ENCODE data around the gene TLR9. TPM values are rescaled to one million over a fixed set of nuclear protein-coding genes. Genes with fewer than 3 reads are reported as not detected.

The TLR9 gene
- total RNA-seq, 1 experiment from 2014 or later: not detected

DNA sequence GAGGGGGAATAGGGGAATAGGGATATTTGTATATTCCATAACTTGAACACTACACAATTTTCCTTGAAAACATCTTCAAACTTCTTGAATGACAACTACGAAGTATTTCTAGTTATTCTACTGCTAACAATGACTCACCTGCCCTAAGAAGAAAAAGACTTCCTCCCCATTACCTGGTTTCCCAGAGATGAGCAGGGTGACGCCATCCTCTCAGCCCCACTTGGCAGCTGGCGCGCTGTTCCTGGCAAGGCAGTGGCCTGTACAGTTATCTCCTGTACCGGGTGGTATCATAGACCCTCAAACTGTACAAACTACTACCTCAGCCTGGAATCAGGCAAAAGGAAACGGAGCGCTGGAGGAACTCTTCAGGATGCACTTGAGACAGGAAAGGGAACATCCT, 42.6 kb upstream of the TLR9 start:
- Histone ChIP-seq H3K9me3 (ENCODE audit: control insufficient read depth, insufficient read depth, low read depth, low read length) (no peaks in the 10 kb centered on the region), H3K27me3 (ENCODE audit: control insufficient read depth, insufficient read depth, low read length) (no peaks in the 10 kb centered on the region), H3K4me1 (ENCODE audit: control insufficient read depth, insufficient read depth, low read length) (peaks cover 13% of the 10 kb centered on the region), H3K4me3 (ENCODE audit: low read depth in 2 of 2, low read length in 2 of 2) (no peak overlapping the region), H3K27ac (ENCODE audit: low read length) (no peak overlapping the region), H3K36me3 (ENCODE audit: control insufficient read depth, insufficient read depth, low read length) (peaks cover 16% of the 10 kb centered on the region; the same call in 1 of the 2 replicates)
- no TSS peak for BruUV-seq (replicated peaks)
- DNase-seq (ENCODE audit: low read depth, low spot score) (no peak), ATAC-seq (no peak)
- POLR2A ChIA-PET: no interaction called here
- no peak for TF ChIP-seq POLR2AphosphoS5 (IDR thresholded peaks at IDR 0.05; ENCODE audit: low read depth, low read length)
- TF ChIP-seq, protein P1, sequence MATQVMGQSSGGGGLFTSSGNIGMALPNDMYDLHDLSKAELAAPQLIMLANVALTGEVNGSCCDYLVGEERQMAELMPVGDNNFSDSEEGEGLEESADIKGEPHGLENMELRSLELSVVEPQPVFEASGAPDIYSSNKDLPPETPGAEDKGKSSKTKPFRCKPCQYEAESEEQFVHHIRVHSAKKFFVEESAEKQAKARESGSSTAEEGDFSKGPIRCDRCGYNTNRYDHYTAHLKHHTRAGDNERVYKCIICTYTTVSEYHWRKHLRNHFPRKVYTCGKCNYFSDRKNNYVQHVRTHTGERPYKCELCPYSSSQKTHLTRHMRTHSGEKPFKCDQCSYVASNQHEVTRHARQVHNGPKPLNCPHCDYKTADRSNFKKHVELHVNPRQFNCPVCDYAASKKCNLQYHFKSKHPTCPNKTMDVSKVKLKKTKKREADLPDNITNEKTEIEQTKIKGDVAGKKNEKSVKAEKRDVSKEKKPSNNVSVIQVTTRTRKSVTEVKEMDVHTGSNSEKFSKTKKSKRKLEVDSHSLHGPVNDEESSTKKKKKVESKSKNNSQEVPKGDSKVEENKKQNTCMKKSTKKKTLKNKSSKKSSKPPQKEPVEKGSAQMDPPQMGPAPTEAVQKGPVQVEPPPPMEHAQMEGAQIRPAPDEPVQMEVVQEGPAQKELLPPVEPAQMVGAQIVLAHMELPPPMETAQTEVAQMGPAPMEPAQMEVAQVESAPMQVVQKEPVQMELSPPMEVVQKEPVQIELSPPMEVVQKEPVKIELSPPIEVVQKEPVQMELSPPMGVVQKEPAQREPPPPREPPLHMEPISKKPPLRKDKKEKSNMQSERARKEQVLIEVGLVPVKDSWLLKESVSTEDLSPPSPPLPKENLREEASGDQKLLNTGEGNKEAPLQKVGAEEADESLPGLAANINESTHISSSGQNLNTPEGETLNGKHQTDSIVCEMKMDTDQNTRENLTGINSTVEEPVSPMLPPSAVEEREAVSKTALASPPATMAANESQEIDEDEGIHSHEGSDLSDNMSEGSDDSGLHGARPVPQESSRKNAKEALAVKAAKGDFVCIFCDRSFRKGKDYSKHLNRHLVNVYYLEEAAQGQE (IDR thresholded peaks at IDR 0.05; ENCODE audit: insufficient read depth in 1 of 2, low read depth in 2 of 2, low read length in 1 of 2): no peak
- TF ChIP-seq SIN3A (IDR thresholded peaks at IDR 0.05; ENCODE audit: borderline replicate concordance, insufficient read depth, low read depth, low read length): no peak
- in situ Hi-C loops (cut with HindIII; ENCODE audit: low pct_unique_long_range_greater_than_20kb, low sequenced_read_pairs): no loop called here
- intact Hi-C loops (cut with micrococcal nuclease; ENCODE audit: unreplicated experiment): no loop called here
- CTCF ChIA-PET: no interaction called here

DNA sequence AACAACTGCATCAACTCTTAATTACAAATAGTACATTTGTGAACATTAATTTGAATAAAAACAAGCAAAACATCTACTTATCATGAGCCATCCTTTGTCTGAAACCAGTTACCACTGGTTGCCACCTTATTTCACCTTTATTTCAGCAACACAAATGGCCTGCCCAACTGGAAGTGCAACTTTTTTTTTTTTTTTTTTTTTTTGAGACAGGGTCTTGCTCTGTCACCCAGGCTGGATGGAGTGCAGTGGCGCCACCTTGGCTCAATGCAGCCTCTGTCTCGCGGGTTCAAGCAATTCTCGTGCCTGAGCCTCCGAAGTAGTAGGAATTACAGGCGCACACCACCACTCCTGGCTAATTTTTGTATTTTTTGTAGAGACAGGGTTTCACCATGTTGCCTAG, 39.9 kb upstream of the TLR9 start:
- Histone ChIP-seq H3K36me3 (ENCODE audit: control insufficient read depth, insufficient read depth, low read length) (peaks cover 26% of the 10 kb centered on the region), H3K27ac (ENCODE audit: low read length) (no peak overlapping the region), H3K27me3 (ENCODE audit: control insufficient read depth, insufficient read depth, low read length) (no peaks in the 10 kb centered on the region), H3K4me3 (ENCODE audit: low read depth in 2 of 2, low read length in 2 of 2) (no peak overlapping the region), H3K9me3 (ENCODE audit: control insufficient read depth, insufficient read depth, low read depth, low read length) (no peaks in the 10 kb centered on the region), H3K4me1 (ENCODE audit: control insufficient read depth, insufficient read depth, low read length) (no peaks in the 10 kb centered on the region)
- in situ Hi-C loops (cut with HindIII; ENCODE audit: low pct_unique_long_range_greater_than_20kb, low sequenced_read_pairs) (no loop called here), intact Hi-C loops (cut with micrococcal nuclease; ENCODE audit: unreplicated experiment) (no loop called here)
- CTCF ChIA-PET: no interaction called here
- no TSS peak for BruUV-seq (replicated peaks)
- no peak for ATAC-seq
- POLR2A ChIA-PET: interaction anchor here (0.5 kb wide), 1 partner anchor 1957 kb away, joined by 5 read pairs; no protein-coding TSS in a partner anchor
- TF ChIP-seq TCF7L2 (IDR thresholded peaks at IDR 0.05; ENCODE audit: low read depth, low read length): no peak
- TF ChIP-seq, protein P1 (IDR thresholded peaks at IDR 0.05; ENCODE audit: insufficient read depth in 1 of 2, low read depth in 2 of 2, low read length in 1 of 2): no peak
- TF ChIP-seq, protein P2, sequence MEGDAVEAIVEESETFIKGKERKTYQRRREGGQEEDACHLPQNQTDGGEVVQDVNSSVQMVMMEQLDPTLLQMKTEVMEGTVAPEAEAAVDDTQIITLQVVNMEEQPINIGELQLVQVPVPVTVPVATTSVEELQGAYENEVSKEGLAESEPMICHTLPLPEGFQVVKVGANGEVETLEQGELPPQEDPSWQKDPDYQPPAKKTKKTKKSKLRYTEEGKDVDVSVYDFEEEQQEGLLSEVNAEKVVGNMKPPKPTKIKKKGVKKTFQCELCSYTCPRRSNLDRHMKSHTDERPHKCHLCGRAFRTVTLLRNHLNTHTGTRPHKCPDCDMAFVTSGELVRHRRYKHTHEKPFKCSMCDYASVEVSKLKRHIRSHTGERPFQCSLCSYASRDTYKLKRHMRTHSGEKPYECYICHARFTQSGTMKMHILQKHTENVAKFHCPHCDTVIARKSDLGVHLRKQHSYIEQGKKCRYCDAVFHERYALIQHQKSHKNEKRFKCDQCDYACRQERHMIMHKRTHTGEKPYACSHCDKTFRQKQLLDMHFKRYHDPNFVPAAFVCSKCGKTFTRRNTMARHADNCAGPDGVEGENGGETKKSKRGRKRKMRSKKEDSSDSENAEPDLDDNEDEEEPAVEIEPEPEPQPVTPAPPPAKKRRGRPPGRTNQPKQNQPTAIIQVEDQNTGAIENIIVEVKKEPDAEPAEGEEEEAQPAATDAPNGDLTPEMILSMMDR (IDR thresholded peaks at IDR 0.05): no peak
- TF ChIP-seq POLR2AphosphoS5 (IDR thresholded peaks at IDR 0.05; ENCODE audit: low read depth, low read length): no peak
- TF ChIP-seq SIN3A (IDR thresholded peaks at IDR 0.05; ENCODE audit: borderline replicate concordance, insufficient read depth, low read depth, low read length): no peak
- DNase-seq (ENCODE audit: low read depth, low spot score): no peak
